T-helper 22 cell (primary cell): Measurements from ENCODE around the gene WWTR1.

Source experiments
- DNase-seq: peaks from one replicate; pipeline ENCODE4 v3.0.0-alpha.2; 2020; ENCODE audit warnings: low read depth

WWTR1 gene

GRCh38 chr3:149654188-149654601, 3.6 kb downstream of the WWTR1 start:
- no peak for DNase-seq

GRCh38 chr3:149653564-149653963, 4.3 kb downstream of the WWTR1 start:
- DNase-seq: no peak

GRCh38 chr3:149653136-149653535, 4.7 kb downstream of the WWTR1 start:
- DNase-seq: no peak

- DNase-seq: no peak
Observed at GRCh38 chr3:149650828-149651227, 7.0 kb downstream of the WWTR1 start.

GRCh38 chr3:149648525-149648924, 9.3 kb downstream of the WWTR1 start:
- no peak for DNase-seq

- DNase-seq: no peak
Observed at GRCh38 chr3:149647812-149648211, 10.0 kb downstream of the WWTR1 start.

GRCh38 chr3:149647285-149647684, 10.5 kb downstream of the WWTR1 start:
- no peak for DNase-seq

GRCh38 chr3:149646181-149646766, 11.6 kb downstream of the WWTR1 start:
- DNase-seq: no peak

- no peak for DNase-seq
Observed at GRCh38 chr3:149643963-149644362, 13.9 kb downstream of the WWTR1 start.

- DNase-seq: no peak
Observed at GRCh38 chr3:149643482-149643798, 14.4 kb downstream of the WWTR1 start.

GRCh38 chr3:149640976-149641728, 16.7 kb downstream of the WWTR1 start:
- DNase-seq: no peak

- DNase-seq: no peak
Observed at GRCh38 chr3:149639093-149639486, 18.7 kb downstream of the WWTR1 start.

GRCh38 chr3:149638228-149639092, 19.4 kb downstream of the WWTR1 start:
- no peak for DNase-seq

GRCh38 chr3:149635396-149635795, 22.4 kb downstream of the WWTR1 start:
- no peak for DNase-seq

- no peak for DNase-seq
Observed at GRCh38 chr3:149634573-149634972, 23.3 kb downstream of the WWTR1 start.

- DNase-seq: no peak
Observed at GRCh38 chr3:149634072-149634471, 23.8 kb downstream of the WWTR1 start.

- no peak for DNase-seq
Observed at GRCh38 chr3:149632225-149632624, 25.6 kb downstream of the WWTR1 start.

- no peak for DNase-seq
Observed at GRCh38 chr3:149630806-149631205, 27.0 kb downstream of the WWTR1 start.

GRCh38 chr3:149628957-149629670, 28.7 kb downstream of the WWTR1 start:
- DNase-seq: no peak

GRCh38 chr3:149626671-149627070, 31.2 kb downstream of the WWTR1 start:
- DNase-seq: no peak

- DNase-seq: no peak
Observed at GRCh38 chr3:149625795-149626194, 32.0 kb downstream of the WWTR1 start.

- no peak for DNase-seq
Observed at GRCh38 chr3:149623824-149624223, 34.0 kb downstream of the WWTR1 start.
